ENCODE measurements around the gene OCIAD1. TPM values are rescaled to one million over a fixed set of nuclear protein-coding genes. Genes with fewer than 3 reads are reported as not detected.
"Not testable (repeated sequence)": the region's sequence is repeated elsewhere in the genome, so short reads cannot be mapped to it uniquely, and the experiment has no call there.

Gene OCIAD1
- total RNA-seq, 3 donors from 2014 or later, result 85.2 to 128 (median 101) TPM

GRCh38 chr4:48863728-48864127 is 32.8 kb downstream of the OCIAD1 start:
- H3K9me3 ChIP-seq, result peaks cover 0 to 6% of the 10 kb centered on the region in 2 donors
- no peak for TF ChIP-seq POLR2AphosphoS5 (IDR thresholded peaks at IDR 0.05)
- TF ChIP-seq POLR2A (IDR thresholded peaks at IDR 0.05), result no peak
- TF ChIP-seq CTCF (IDR thresholded peaks at IDR 0.05), result no peak
- no peaks in the 10 kb centered on the region for H3K36me3 ChIP-seq
- no peaks in the 10 kb centered on the region for H3K4me1 ChIP-seq
- DNase-seq (ENCODE audit: low spot score in 2 of 2), result no peak
- no peak overlapping the region for H3K4me3 ChIP-seq
- no peaks in the 10 kb centered on the region for H3K27me3 ChIP-seq
- intact Hi-C loops (cut with DNase I; ENCODE audit: low total_unique reads), result no loop called here
- no peak overlapping the region for H3K27ac ChIP-seq

- DNase-seq (ENCODE audit: low spot score in 2 of 2); H3K4me1 ChIP-seq; H3K4me3 ChIP-seq; H3K27me3 ChIP-seq; H3K27ac ChIP-seq; intact Hi-C loops (cut with DNase I; ENCODE audit: low total_unique reads); H3K9me3 ChIP-seq; H3K36me3 ChIP-seq: not testable (repeated sequence)
Observed at GRCh38 chr4:48864696-48865095, 33.8 kb downstream of the OCIAD1 start.

GRCh38 chr4:48877827-48878535 is 47.1 kb downstream of the OCIAD1 start:
- no peaks in the 10 kb centered on the region for H3K9me3 ChIP-seq
- no peak overlapping the region for H3K27ac ChIP-seq
- H3K27me3 ChIP-seq, result no peaks in the 10 kb centered on the region
- H3K4me3 ChIP-seq, result no peak overlapping the region
- DNase-seq (ENCODE audit: low spot score in 2 of 2), result no peak
- TF ChIP-seq POLR2A (IDR thresholded peaks at IDR 0.05) (no peak), CTCF (IDR thresholded peaks at IDR 0.05) (no peak), POLR2AphosphoS5 (IDR thresholded peaks at IDR 0.05) (no peak)
- intact Hi-C loops (cut with DNase I; ENCODE audit: low total_unique reads), result no loop called here
- no peaks in the 10 kb centered on the region for H3K4me1 ChIP-seq
- H3K36me3 ChIP-seq, result no peaks in the 10 kb centered on the region

- intact Hi-C loops (cut with DNase I; ENCODE audit: low total_unique reads), result no loop called here
Observed at GRCh38 chr4:48879561-48880442, 48.9 kb downstream of the OCIAD1 start.

GRCh38 chr4:48881646-48882045 is 50.8 kb downstream of the OCIAD1 start:
- H3K27me3 ChIP-seq; H3K36me3 ChIP-seq; DNase-seq (ENCODE audit: low spot score in 2 of 2); H3K9me3 ChIP-seq; intact Hi-C loops (cut with DNase I; ENCODE audit: low total_unique reads); H3K4me1 ChIP-seq; H3K27ac ChIP-seq; H3K4me3 ChIP-seq: not testable (repeated sequence)

More at GRCh38 chr4:48879561-48880442, 48.9 kb downstream of the OCIAD1 start:
- DNase-seq (ENCODE audit: low spot score in 2 of 2), result no peak
- no peaks in the 10 kb centered on the region for H3K27me3 ChIP-seq
- H3K9me3 ChIP-seq, result no peaks in the 10 kb centered on the region
- H3K36me3 ChIP-seq, result no peaks in the 10 kb centered on the region
- TF ChIP-seq POLR2AphosphoS5 (IDR thresholded peaks at IDR 0.05) (no peak), POLR2A (IDR thresholded peaks at IDR 0.05) (no peak), CTCF (IDR thresholded peaks at IDR 0.05) (no peak)
- no peak overlapping the region for H3K27ac ChIP-seq
- H3K4me1 ChIP-seq, result no peaks in the 10 kb centered on the region
- H3K4me3 ChIP-seq, result no peak overlapping the region

GRCh38 chr4:48889750-48890149 is 58.9 kb downstream of the OCIAD1 start:
- H3K27ac ChIP-seq; H3K27me3 ChIP-seq; H3K36me3 ChIP-seq; intact Hi-C loops (cut with DNase I; ENCODE audit: low total_unique reads); H3K4me3 ChIP-seq; H3K9me3 ChIP-seq; DNase-seq (ENCODE audit: low spot score in 2 of 2); H3K4me1 ChIP-seq: not testable (repeated sequence)

Measured in breast epithelium (tissue), 4 donors.